GM18502 (cell line): ENCODE measurements around the gene ST7.

ENCODE experiments used
- ATAC-seq: cut with Tn5 transposase; IDR thresholded peaks from one replicate; pipeline ENCODE4 v1.9.1; 2021; ENCODE audit warnings: mild to moderate bottlenecking; ENCODE audit not compliant: unreplicated experiment, poor library complexity

The ST7 gene

DNA sequence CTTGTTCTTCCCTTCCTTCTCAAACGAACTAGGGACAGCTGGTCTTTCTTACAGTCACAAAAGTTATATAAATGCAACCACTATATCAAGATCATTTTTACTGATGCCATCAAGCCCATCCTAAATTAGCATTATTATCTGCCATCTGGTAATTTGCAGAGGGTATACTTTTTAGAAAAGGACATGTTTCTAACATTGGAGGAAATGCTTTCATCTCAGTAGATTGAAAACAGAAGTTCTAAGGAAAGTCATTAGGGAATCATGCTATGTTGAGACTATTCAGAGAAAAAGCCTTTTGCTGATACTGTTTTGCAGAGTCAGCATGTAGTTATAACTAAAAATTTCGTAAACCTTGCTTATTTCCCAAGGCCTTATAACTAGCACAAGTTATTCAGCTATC, 222.9 kb downstream of the ST7 start:
- ATAC-seq, result no peak

DNA sequence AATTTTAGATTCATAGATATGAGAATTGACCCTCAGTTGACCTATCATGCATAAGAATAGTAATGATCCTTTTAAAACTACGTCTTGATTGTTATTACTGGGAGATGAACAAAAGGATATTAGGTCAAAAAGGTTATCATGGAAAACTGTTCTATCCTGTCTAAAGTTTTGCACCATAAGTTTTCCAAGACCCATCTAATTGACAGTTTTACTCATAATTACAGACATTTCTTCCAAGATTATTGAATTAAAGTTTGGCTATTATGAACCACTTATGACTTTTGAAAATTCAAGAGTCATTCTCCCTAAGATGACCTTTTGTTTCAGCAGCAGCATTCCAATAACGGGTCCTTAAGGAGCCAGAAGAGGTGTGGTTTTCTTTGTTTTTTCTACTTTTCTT, 225.3 kb downstream of the ST7 start:
- ATAC-seq, result no peak

- ATAC-seq, result no peak
These were observed 226.4 kb downstream of the ST7 start for GRCh38 chr7:117179701-117180100.

DNA sequence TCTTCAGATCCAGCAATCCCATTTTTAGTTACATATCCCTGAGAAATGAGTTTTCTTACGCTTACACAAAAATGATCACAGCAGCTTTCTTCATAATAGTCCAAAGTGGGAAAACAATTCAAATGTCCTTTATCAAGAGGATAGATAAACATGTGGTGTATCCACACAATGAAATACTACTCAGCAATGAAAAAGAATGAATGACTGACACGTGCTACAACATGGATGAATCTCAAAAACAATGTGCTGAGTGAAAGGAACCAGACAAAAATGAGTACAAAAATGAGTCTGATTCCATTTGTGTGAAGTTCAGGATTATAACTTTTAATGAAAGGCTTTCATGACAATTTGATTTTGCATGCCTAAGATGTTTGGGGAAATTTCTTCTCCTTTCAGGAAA, 230.4 kb downstream of the ST7 start:
- no peak for ATAC-seq

- no peak for ATAC-seq
These were observed 231.1 kb downstream of the ST7 start for GRCh38 chr7:117184367-117184766.

GRCh38 chr7:117185124-117185523, 231.8 kb downstream of the ST7 start:
- ATAC-seq, result no peak

GRCh38 chr7:117186218-117187010, 233.1 kb downstream of the ST7 start:
- no peak for ATAC-seq

DNA sequence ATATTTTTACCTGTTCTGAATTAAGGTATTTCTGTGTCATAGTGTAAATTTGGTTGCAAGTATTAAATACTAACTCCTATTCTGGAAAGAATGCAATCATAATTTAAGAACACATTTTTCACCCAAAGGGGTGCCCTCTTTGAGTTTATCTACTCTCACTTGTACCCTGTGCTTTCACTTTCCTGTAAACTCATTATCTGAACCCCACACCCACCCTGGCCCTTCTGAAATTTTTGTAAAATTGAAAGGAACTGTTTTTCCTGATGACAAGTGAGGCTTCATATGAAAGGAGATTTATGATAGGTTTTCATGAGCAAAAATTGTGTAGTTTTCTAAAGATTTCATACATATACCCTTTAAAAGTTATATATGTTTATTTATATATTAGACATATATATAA, 235.1 kb downstream of the ST7 start:
- ATAC-seq, result no peak

GRCh38 chr7:117188949-117189592, 235.8 kb downstream of the ST7 start:
- ATAC-seq, result no peak

GRCh38 chr7:117190104-117190503, 236.8 kb downstream of the ST7 start:
- no peak for ATAC-seq

DNA sequence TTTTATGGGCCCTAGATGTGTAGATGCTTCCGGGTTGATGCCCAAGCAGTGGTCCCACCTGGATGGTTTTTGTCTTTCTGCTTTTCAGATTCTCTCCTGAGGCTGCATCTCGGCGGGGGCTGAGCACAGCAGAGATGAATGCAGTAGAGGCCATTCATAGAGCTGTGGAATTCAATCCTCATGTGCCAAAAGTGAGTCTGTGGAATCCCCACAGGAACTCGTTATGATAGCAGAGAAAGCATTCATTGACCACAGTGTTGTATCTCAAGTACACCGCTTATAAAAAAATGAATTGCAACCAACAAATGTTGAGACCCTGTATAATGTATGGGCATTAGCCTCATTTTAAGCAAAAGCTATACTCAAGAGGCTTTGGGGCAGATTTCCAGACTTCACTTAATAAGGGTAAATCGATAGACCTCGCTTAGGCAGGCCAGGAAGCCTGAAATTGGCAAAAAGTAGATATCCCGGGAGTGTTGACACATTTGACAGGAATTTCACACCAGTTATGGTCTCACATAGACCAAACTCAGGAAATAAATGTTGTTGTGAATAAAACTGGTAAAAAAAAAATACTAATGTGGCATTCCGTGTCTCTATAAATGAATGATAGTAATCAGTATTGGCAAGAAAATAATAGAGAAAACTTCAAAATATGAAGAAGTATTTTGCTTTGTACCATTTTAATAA, 237.6 kb downstream of the ST7 start:
- ATAC-seq, result no peak

DNA sequence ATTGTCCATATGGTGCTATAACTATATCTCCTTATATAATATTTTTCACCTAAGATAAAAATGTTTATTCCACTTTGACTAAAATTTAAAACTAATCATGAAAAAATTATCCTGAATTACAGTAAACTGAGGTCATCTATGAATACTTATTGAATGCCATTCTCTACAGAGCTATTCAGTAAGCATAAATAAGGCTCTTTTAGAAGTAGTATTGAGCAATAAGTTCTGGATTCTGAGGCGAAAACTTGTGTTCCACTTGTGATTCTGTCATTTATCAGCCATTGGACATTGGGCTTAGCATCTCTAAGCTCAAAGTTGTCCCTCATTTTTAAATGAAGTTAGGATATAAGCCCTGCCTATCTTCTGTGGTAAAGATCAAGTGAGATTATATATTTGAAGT, 238.8 kb downstream of the ST7 start:
- ATAC-seq, result no peak

DNA sequence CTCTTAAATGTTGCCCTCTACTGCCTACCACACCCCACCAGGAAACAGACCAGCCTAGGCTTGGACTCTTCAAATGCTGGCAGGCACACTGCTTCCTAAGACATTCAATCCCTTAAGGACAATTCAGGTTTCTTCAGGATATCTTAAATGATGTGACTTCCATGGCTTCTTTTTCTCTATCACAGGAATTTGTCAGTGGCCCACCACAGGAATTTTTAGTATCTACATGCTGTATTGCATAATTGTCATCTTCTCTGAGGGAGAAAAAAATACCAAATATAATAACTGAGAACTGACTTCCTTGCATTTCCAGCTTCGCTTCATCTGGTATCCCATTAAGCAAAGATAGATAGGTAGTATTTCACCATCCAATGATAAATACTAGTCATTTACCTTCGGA, 240.3 kb downstream of the ST7 start:
- no peak for ATAC-seq

- no peak for ATAC-seq
These were observed 241.1 kb downstream of the ST7 start for GRCh38 chr7:117194445-117194844.

- ATAC-seq, result no peak
These were observed 242.2 kb downstream of the ST7 start for GRCh38 chr7:117195361-117196029.

DNA sequence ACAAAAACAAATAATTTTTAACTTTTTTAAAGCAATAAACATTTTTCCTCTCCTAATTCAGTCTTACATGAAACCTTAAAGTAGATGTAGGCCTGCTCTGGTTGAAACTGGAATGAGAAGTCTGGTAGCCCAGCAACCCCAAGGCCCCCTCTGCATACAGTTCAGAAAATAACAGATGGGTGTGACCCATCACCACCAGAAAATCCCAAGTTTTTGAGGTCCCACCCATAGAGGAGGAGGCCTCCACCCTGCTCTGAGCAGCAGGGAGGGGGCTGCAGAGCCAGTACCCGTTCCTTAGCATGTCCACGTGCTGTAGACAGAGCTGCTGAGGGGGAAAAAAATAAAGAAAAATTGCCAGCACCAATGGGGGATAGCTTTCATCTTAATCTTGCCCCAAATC, 246.8 kb downstream of the ST7 start:
- no peak for ATAC-seq

DNA sequence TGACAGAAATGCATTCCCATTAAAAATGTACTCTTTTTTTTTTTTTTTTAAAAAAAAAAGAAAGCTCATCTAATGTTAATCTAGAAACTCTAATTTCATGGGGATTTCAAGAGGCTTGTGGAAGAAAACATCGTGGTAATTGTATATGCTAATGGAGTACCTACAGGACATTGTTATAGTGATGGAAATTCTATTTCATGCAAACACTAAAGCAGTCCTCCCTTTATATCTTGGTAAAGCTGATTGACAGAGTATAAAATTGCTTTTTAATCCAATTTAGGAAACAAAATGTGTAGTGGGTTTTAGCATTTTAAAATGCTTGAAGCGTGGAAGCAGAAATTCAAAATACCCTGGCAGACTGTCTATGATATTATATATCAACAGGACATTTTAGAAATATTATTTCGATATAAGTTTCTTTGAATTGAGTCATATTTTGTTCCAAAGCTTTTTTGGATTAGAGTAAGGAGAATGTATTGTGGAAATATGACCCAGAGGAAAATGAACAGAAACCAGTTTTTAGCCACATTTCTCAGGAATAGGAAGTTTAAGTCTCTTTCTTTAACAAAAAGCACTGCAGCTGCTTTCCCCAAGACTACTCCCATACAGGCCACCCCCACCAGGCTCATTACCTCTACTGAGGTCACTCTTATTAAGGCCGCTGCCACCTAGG, 247.6 kb downstream of the ST7 start:
- ATAC-seq, result no peak

- no peak for ATAC-seq
These were observed 249.2 kb downstream of the ST7 start for GRCh38 chr7:117202511-117202910.

DNA sequence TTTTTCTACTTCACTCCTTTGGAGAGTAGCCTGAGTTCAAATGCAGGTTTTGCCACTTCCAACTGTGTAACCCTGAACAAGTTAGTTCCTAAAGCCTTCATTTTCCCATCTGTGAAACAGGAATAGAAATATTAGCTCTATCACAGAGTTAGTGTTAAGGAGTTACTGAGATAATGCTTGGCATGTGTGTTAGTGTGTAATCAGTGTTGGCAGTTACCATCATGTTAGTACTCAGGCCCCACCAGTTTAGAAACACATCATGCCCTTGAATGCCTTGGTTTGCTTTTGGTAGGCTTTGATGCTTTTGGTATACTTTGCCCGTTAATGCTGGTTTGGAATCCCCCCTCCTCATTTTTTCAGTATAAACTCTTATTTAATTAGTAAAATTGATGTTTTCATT, 249.9 kb downstream of the ST7 start:
- no peak for ATAC-seq

- no peak for ATAC-seq
These were observed 252.6 kb downstream of the ST7 start for GRCh38 chr7:117205873-117206272.
